GM18858 (cell line): ENCODE data around the gene PLEKHA7.

Experiments used
- ATAC-seq: cut with Tn5 transposase; IDR thresholded peaks from one replicate; pipeline ENCODE4 v1.9.1; 2021; ENCODE audit not compliant: unreplicated experiment

The PLEKHA7 gene

DNA sequence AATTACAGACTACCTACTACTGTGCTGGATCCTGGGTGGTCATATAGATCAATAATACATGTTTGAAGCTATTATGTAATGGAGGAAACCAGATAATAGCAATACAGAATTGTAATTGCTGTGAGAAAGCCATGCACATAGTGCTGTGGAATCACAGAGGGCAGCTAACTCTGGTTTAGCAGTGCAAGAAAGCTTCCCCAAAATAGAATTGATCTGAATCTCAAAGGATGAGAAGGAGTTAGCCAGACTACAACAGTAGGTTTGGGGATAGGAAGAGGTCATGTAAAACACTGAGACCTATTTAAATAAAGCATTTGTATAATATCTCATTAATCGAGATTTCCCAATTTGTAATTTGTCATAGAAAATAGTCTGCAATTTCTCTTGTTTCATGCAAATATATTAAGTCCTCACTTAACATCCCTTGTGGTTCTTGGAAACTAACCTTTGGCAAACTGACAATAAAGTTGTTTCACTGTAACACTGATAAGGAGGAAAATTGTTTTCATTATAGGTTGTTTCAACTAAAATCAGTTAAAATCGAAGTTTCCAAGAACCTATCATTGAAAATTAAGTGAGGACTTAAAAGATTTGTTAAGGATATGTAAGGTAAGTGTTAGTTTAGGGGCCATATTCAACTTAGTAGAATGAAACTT, 268.1 kb downstream of the PLEKHA7 start:
- no peak for ATAC-seq

- no peak for ATAC-seq
Measured at GRCh38 chr11:16744128-16744725, 270.0 kb downstream of the PLEKHA7 start.

DNA sequence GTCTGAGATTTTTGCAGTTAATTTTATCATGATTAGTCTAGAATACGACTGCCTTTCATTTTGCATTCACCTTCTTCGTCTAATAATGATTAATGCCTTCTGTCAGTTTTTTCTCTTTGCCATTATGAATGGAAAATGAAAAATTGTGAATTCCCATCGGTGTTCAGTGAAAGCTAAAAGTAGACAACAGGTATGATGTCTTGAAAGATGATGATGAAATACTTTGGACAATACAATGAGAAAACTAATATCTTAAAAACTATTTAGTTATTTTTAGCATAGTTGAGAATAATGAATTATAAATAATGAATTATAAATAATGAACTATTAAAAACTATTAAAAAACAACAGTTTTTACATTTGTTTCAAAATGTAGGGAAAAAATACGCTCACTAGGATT, 270.7 kb downstream of the PLEKHA7 start:
- no peak for ATAC-seq

GRCh38 chr11:16741473-16741872, 272.7 kb downstream of the PLEKHA7 start:
- ATAC-seq = no peak

GRCh38 chr11:16738947-16739815, 275.0 kb downstream of the PLEKHA7 start:
- ATAC-seq = no peak

DNA sequence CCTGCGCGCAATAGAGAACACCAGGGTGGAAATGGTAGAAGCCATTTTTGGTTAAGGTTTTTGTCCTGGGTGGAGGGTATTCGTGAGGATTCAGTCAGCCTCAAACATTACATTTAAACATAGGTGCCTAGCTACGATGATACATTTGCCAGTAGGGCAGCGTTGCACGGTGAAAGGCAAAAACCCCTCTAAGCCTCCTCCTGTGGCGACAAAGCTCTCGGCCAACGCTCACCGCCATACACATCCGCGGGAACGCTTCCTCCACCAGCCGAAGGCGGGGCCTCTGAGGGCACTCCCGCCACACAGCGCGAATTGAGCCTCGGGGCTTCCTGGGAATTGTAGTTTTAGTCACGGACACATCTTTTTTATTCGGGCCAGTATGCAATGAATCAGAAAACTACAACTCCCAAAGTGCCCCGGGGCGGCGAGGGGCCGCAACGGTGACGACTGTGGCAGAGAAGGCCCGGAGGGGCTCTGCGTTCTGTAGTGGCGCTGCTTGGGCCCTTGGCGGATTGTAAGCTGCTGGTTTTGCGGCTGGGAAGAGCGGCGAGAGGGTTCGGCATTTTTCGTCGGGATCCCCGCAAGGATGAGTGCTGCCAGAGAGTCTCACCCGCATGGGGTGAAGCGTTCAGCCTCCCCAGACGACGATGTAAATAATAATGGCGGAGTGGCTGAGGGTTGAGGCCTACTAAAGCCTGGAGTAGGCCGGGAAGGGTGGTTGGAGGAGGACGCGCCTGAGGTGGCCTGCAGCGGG, 275.8 kb downstream of the PLEKHA7 start, which contains the start of gene C11orf58:
Gene C11orf58, plus strand, starts transcription at position 455 of the 754 bp plus-strand sequence. Its CDS starts 132 bp downstream, at position 587.
- peak; percentile 98 for ATAC-seq

- no peak for ATAC-seq
Measured at GRCh38 chr11:16737818-16738192, 276.4 kb downstream of the PLEKHA7 start.
